IMR-90 (cell line): Measurements from ENCODE around the gene DRD4. TPM values are rescaled to one million over a fixed set of nuclear protein-coding genes. Genes with fewer than 3 reads are reported as not detected.

Experiments used
- ATAC-seq: fragments of 200-7000 bp; cut with Tn5 transposase; 2 replicates; pipeline ENCODE4 v1.9.1; 2020; ENCODE audit warnings: low read depth, mild to moderate bottlenecking, moderate library complexity
- BruUV-seq: library from RNA; stranded (reverse); fragments of 400-500 nt; replicated peaks from 2 replicates; lab custom pipeline; 2021; lab: Mats Ljungman, UMichigan
- CTCF ChIA-PET: fragments of 300-600 bp; formaldehyde crosslinking; extraction: SDS; loops from one replicate; lab custom pipeline; 2021; ENCODE audit warnings: antibody characterized with exemption; lab: Yijun Ruan, JAX
- POLR2A ChIA-PET: fragments of 300-600 bp; sonication (Branson Sonifier 250); formaldehyde crosslinking; loops from one replicate; lab custom pipeline; 2022; ENCODE audit warnings: antibody characterized with exemption; ENCODE audit not compliant: unreplicated experiment; lab: Charles Lee
- DNase-seq: peaks from one replicate; pipeline ENCODE4 v3.0.0; 2013
- H2AFZ ChIP-seq: replicated peaks from 2 replicates; pipeline ENCODE3; 2013; ENCODE audit warnings: low read length, mild to moderate bottlenecking; ENCODE audit not compliant: poor library complexity
- H2AK5ac ChIP-seq: 2 replicates; pipeline ENCODE4 v1.6.1; 2013; ENCODE audit warnings: low read depth, low read length, inconsistent platforms
- H2AK9ac ChIP-seq: replicated peaks from 2 replicates; pipeline ENCODE3; 2013; ENCODE audit warnings: mild to moderate bottlenecking, low read depth, low read length, moderate library complexity; ENCODE audit not compliant: poor library complexity
- H2BK120ac ChIP-seq: 2 replicates; pipeline ENCODE4 v1.6.1; 2013; ENCODE audit warnings: low read depth, low read length, inconsistent platforms
- H2BK15ac ChIP-seq: 3 replicates; pipeline ENCODE4 v1.6.1; 2013; ENCODE audit warnings: low read depth, low read length, inconsistent platforms
- H2BK20ac ChIP-seq: 2 replicates; pipeline ENCODE4 v1.6.1; 2013; ENCODE audit warnings: low read depth, mild to moderate bottlenecking, inconsistent platforms, low read length, moderate library complexity
- H2BK5ac ChIP-seq: 2 replicates; pipeline ENCODE4 v1.6.1; 2013; ENCODE audit warnings: mild to moderate bottlenecking, low read depth, low read length, inconsistent platforms; ENCODE audit not compliant: poor library complexity, severe bottlenecking
- H3K14ac ChIP-seq: replicated peaks from 2 replicates; pipeline ENCODE4 v1.6.1; 2013; ENCODE audit warnings: low read depth, low read length, inconsistent platforms
- H3K18ac ChIP-seq: 2 replicates; pipeline ENCODE4 v1.6.1; 2013; ENCODE audit warnings: low read depth, low read length, control low read depth
- H3K23ac ChIP-seq: 2 replicates; pipeline ENCODE4 v1.6.1; 2013; ENCODE audit warnings: low read depth, low read length, inconsistent platforms
- H3K27ac ChIP-seq: 2 replicates; pipeline ENCODE4 v1.5.1; 2013; ENCODE audit warnings: mild to moderate bottlenecking, control low read depth, low read length; ENCODE audit not compliant: insufficient read depth
- H3K27me3 ChIP-seq: 2 replicates; pipeline ENCODE4 v1.6.1; 2013; ENCODE audit warnings: low read length; ENCODE audit not compliant: control insufficient read depth, insufficient read depth
- H3K36me3 ChIP-seq: 2 replicates; pipeline ENCODE4 v1.6.1; 2013; ENCODE audit warnings: low read length, mixed read lengths; ENCODE audit not compliant: control insufficient read depth, insufficient read depth
- H3K4ac ChIP-seq: 2 replicates; pipeline ENCODE4 v1.6.1; 2013; ENCODE audit warnings: low read depth, low read length, inconsistent platforms
- H3K4me1 ChIP-seq: 2 replicates; pipeline ENCODE4 v1.6.1; 2013; ENCODE audit warnings: low read length, mixed read lengths; ENCODE audit not compliant: control insufficient read depth, insufficient read depth
- H3K4me2 ChIP-seq: 2 replicates; pipeline ENCODE4 v1.6.1; 2013; ENCODE audit warnings: low read depth, mild to moderate bottlenecking, control low read depth, low read length, moderate library complexity
- H3K4me3 ChIP-seq: 2 replicates; pipeline ENCODE4 v1.5.1; 2013; ENCODE audit warnings: low read depth, mild to moderate bottlenecking, control low read depth, low read length, moderate library complexity; ENCODE audit not compliant: insufficient read depth
- H3K56ac ChIP-seq: 2 replicates; pipeline ENCODE4 v1.6.1; 2013; ENCODE audit warnings: low read length, inconsistent platforms; ENCODE audit not compliant: insufficient read depth; ENCODE audit errors: extremely low read depth
- H3K79me1 ChIP-seq, 2 experiments: 2 replicates each; pipeline ENCODE4 v1.6.1; 2013; ENCODE audit warnings: low read length in 2 of 2, inconsistent platforms in 1 of 2, low read depth in 1 of 2
- H3K9ac ChIP-seq: 2 replicates; pipeline ENCODE4 v1.6.1; 2013; ENCODE audit warnings: low read depth, low read length, control low read depth
- H3K9me1 ChIP-seq: 2 replicates; pipeline ENCODE4 v1.6.1; 2013; ENCODE audit warnings: low read length, inconsistent platforms; ENCODE audit not compliant: insufficient read depth
- H3K9me3 ChIP-seq: 2 replicates; pipeline ENCODE4 v1.6.1; 2013; ENCODE audit warnings: low read length; ENCODE audit not compliant: control insufficient read depth, insufficient read depth
- H4K20me1 ChIP-seq: 2 replicates; pipeline ENCODE4 v1.6.1; 2013; ENCODE audit warnings: low read length, inconsistent platforms; ENCODE audit not compliant: insufficient read depth
- H4K5ac ChIP-seq: 2 replicates; pipeline ENCODE4 v1.6.1; 2013; ENCODE audit warnings: mild to moderate bottlenecking, low read depth, low read length, control low read depth
- H4K8ac ChIP-seq, 2 experiments: 2 replicates each; pipeline ENCODE4 v1.6.1; 2013; ENCODE audit warnings: low read depth in 2 of 2, low read length in 2 of 2, control low read depth in 1 of 2, inconsistent platforms in 1 of 2
- H4K91ac ChIP-seq: 2 replicates; pipeline ENCODE4 v1.6.1; 2013; ENCODE audit warnings: low read depth, low read length, inconsistent platforms; ENCODE audit not compliant: insufficient read depth
- BHLHE40 ChIP-seq: fragments of 150-350 bp; IDR thresholded peaks from 2 replicates; pipeline ENCODE4 v1.6.1; 2016; ENCODE audit warnings: mild to moderate bottlenecking, low read depth, low read length
- CEBPB ChIP-seq: IDR thresholded peaks from 2 replicates; pipeline ENCODE4 v1.6.1; 2012; ENCODE audit warnings: low read depth, low read length, improper control_type of control experiment
- CHD1 ChIP-seq: IDR thresholded peaks from 2 replicates; pipeline ENCODE4 v1.6.1; 2012; ENCODE audit warnings: low read depth, low read length, improper control_type of control experiment
- FOS ChIP-seq: fragments of 150-350 bp; IDR thresholded peaks from 2 replicates; pipeline ENCODE4 v1.6.1; 2016; ENCODE audit warnings: low read depth, low read length
- MAFK ChIP-seq: IDR thresholded peaks from 2 replicates; pipeline ENCODE4 v1.6.1; 2012; ENCODE audit warnings: low read depth, low read length, improper control_type of control experiment
- MAZ ChIP-seq: IDR thresholded peaks from 2 replicates; pipeline ENCODE4 v1.6.1; 2012; ENCODE audit warnings: low read depth, mild to moderate bottlenecking, low read length, improper control_type of control experiment, moderate library complexity, borderline replicate concordance
- MXI1 ChIP-seq: IDR thresholded peaks from 2 replicates; pipeline ENCODE4 v1.6.1; 2012; ENCODE audit warnings: low read depth, mild to moderate bottlenecking, low read length, moderate library complexity, borderline replicate concordance
- NFE2L2 ChIP-seq: fragments of 150-350 bp; IDR thresholded peaks from 2 replicates; pipeline ENCODE4 v1.6.1; 2016; ENCODE audit warnings: low read depth, mild to moderate bottlenecking, low read length
- POLR2A ChIP-seq: IDR thresholded peaks from 2 replicates; pipeline ENCODE4 v1.6.1; 2012; ENCODE audit warnings: mild to moderate bottlenecking, low read depth, low read length
- RAD21 ChIP-seq: IDR thresholded peaks from 2 replicates; pipeline ENCODE4 v1.6.1; 2012; ENCODE audit warnings: low read length, improper control_type of control experiment
- RFX5 ChIP-seq: IDR thresholded peaks from 2 replicates; pipeline ENCODE4 v1.8.0; 2012; ENCODE audit warnings: low read depth, mild to moderate bottlenecking, low read length, moderate library complexity
- SMC3 ChIP-seq: fragments of 150-350 bp; IDR thresholded peaks from 2 replicates; pipeline ENCODE4 v1.6.1; 2016; ENCODE audit warnings: low read depth, mild to moderate bottlenecking, antibody characterized with exemption, low read length, moderate library complexity
- WGBS, 2 experiments: methylation state at CpG; one replicate each; pipeline versions ENCODE4 v1.1.5 to v1.1.7; 2013; ENCODE audit warnings: missing lambda C conversion rate in 2 of 2; ENCODE audit not compliant: insufficient read length in 1 of 2; ENCODE audit errors: extremely low coverage in 2 of 2; 5-methylcytosine and 5-hydroxymethylcytosine counted together
- dilution Hi-C: fragments of 300-500 bp; cut with HindIII; formaldehyde crosslinking; loops from one replicate; pipeline ENCODE4 v1.14.3; 2018; ENCODE audit warnings: low sequenced_read_pairs; ENCODE audit not compliant: unreplicated experiment
- in situ Hi-C: fragments of 300-500 bp; cut with MboI; formaldehyde crosslinking; loops from 3 replicates; pipeline ENCODE4 v1.14.3; 2019; ENCODE audit warnings: low sequenced_read_pairs, inconsistent platforms, mixed read lengths
- intact Hi-C: fragments of 100-400 bp; cut with micrococcal nuclease; formaldehyde crosslinking; loops from 2 replicates; pipeline ENCODE4 v1.10.0; 2022
- polyA plus RNA-seq, 3 experiments: library from polyadenylated mRNA; depleted of rRNA; stranded (reverse); fragments of >200 nt; gene quantifications; 2 replicates each; pipeline ENCODE4 v1.2.3, GENCODE V29; 2012; ENCODE audit warnings: low replicate concordance in 1 of 3
- total RNA-seq: library from RNA; depleted of rRNA; stranded (reverse); fragments of >200 nt; gene quantifications from 2 replicates; pipeline ENCODE4 v1.2.3, GENCODE V29; 2012
- TF ChIP-seq, protein P1 (sequence below): conservative IDR thresholded peaks from 2 replicates; pipeline ENCODE4 v1.5.1; 2012; ENCODE audit warnings: mild to moderate bottlenecking, low read depth, low read length, improper control_type of control experiment
- TF ChIP-seq, protein P2 (sequence below): fragments of 150-350 bp; IDR thresholded peaks from 2 replicates; pipeline ENCODE4 v1.6.1; 2017; ENCODE audit warnings: mild to moderate bottlenecking, antibody characterized with exemption, low read length, low read depth
- TF ChIP-seq, protein P3 (sequence below): fragments of 150-350 bp; IDR thresholded peaks from 2 replicates; pipeline ENCODE4 v1.6.1; 2016; ENCODE audit warnings: low read depth, mild to moderate bottlenecking, low read length, moderate library complexity, borderline replicate concordance

The DRD4 gene
- total and polyA plus RNA-seq, 2 of the 4 experiments (the other 2 are of a cell fraction), result not detected

DNA sequence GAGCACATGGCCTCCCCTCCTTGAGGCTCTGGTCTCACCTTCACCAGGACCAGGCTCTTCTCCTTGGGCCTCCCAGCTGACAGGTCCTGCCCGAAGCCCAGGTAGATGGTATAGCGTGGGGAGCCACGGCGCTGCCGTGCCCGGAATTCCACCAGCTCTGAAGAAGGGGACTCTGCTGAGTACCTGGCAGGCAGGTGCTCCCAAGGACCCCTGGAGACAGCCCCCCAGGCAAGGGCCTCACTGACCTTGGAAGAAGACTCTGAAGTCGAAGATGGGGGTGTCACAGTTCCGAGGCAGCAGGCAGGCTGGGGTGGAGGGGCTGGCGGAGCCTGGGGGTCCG, 24.1 kb upstream of the DRD4 start:
- Histone ChIP-seq H2BK15ac (no peak overlapping the region), H3K14ac (no peak overlapping the region), H3K56ac (no peak overlapping the region), H3K9me3 (no peaks in the 10 kb centered on the region), H4K91ac (no peak overlapping the region), H3K4ac (no peak overlapping the region), H2AFZ (no peak overlapping the region), H4K20me1 (peaks cover 39% of the 10 kb centered on the region), H4K8ac (no peak overlapping the region), H3K36me3 (peaks cover 55% of the 10 kb centered on the region), H3K4me3 (no peak overlapping the region), H3K79me1 (peaks cover 0 to 29% of the 10 kb centered on the region in 2 experiments; a peak in 3 of 4 replicates), H2BK5ac (no peak overlapping the region), H2BK20ac (no peak overlapping the region), H3K27me3 (no peaks in the 10 kb centered on the region), H3K23ac (no peak overlapping the region), H2BK120ac (no peak overlapping the region), H3K4me2 (no peak overlapping the region), H3K27ac (no peak overlapping the region), H3K18ac (no peak overlapping the region), H4K5ac (no peak overlapping the region), H3K4me1 (peaks cover 4% of the 10 kb centered on the region; the same call in 1 of the 2 replicates), H3K9ac (no peak overlapping the region), H2AK9ac (no peak overlapping the region), H3K9me1 (no peaks in the 10 kb centered on the region), H2AK5ac (no peak overlapping the region)
- no peak for ATAC-seq
- intact Hi-C loops (no loop called here), in situ Hi-C loops (no loop called here), dilution Hi-C loops (no loop called here)
- POLR2A ChIA-PET, result no interaction called here
- no peak for TF ChIP-seq CEBPB
- TF ChIP-seq, protein P1, sequence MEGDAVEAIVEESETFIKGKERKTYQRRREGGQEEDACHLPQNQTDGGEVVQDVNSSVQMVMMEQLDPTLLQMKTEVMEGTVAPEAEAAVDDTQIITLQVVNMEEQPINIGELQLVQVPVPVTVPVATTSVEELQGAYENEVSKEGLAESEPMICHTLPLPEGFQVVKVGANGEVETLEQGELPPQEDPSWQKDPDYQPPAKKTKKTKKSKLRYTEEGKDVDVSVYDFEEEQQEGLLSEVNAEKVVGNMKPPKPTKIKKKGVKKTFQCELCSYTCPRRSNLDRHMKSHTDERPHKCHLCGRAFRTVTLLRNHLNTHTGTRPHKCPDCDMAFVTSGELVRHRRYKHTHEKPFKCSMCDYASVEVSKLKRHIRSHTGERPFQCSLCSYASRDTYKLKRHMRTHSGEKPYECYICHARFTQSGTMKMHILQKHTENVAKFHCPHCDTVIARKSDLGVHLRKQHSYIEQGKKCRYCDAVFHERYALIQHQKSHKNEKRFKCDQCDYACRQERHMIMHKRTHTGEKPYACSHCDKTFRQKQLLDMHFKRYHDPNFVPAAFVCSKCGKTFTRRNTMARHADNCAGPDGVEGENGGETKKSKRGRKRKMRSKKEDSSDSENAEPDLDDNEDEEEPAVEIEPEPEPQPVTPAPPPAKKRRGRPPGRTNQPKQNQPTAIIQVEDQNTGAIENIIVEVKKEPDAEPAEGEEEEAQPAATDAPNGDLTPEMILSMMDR, result no peak
- no peak for TF ChIP-seq CHD1
- TF ChIP-seq MXI1, result no peak
- no peak for TF ChIP-seq SMC3
- TF ChIP-seq, protein P2, sequence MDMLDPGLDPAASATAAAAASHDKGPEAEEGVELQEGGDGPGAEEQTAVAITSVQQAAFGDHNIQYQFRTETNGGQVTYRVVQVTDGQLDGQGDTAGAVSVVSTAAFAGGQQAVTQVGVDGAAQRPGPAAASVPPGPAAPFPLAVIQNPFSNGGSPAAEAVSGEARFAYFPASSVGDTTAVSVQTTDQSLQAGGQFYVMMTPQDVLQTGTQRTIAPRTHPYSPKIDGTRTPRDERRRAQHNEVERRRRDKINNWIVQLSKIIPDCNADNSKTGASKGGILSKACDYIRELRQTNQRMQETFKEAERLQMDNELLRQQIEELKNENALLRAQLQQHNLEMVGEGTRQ, result no peak
- no peak for TF ChIP-seq MAFK
- no peak for TF ChIP-seq BHLHE40
- no peak for TF ChIP-seq POLR2A
- TF ChIP-seq RFX5, result no peak
- TF ChIP-seq, protein P3, sequence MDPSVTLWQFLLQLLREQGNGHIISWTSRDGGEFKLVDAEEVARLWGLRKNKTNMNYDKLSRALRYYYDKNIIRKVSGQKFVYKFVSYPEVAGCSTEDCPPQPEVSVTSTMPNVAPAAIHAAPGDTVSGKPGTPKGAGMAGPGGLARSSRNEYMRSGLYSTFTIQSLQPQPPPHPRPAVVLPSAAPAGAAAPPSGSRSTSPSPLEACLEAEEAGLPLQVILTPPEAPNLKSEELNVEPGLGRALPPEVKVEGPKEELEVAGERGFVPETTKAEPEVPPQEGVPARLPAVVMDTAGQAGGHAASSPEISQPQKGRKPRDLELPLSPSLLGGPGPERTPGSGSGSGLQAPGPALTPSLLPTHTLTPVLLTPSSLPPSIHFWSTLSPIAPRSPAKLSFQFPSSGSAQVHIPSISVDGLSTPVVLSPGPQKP, result no peak
- no peak for TF ChIP-seq MAZ
- no peak for TF ChIP-seq NFE2L2
- no peak for TF ChIP-seq FOS
- no peak for TF ChIP-seq RAD21
- CTCF ChIA-PET, result no interaction called here
- WGBS, 2 experiments, result 92% methylated on average over 5 of the region's 10 CpGs; no CpG with 5 or more reads in 1 of the 2 experiments
- DNase-seq, result no peak
- no TSS peak for BruUV-seq
